ENCODE results near the gene BRWD1. TPM values are rescaled to one million over a fixed set of nuclear protein-coding genes. Genes with fewer than 3 reads are reported as not detected.

The BRWD1 gene
- total and polyA plus RNA-seq, 12 donors = 8.5 to 38.8 (median 34.1) TPM

DNA sequence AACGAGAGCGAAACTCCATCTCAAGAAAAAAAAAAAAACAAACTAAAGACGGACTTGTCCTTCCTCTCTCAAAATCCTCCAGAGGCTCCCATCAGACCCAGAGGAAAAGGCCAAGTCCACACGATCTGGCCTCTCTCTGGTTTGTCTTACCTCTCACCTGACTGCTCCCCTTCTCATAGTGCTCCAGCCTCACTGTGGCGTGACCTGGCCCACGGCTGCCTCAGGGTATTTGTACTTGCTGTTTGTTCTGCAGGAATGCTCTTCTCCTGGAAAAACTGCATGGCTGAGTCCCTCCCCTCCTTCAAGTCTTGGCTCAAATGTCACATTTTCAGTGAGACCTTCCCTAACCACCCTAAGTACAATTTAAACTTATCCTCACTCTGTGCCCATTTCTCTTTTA is 8.0 kb upstream of the BRWD1 start:
- intact Hi-C loops (cut with DNase I) = no loop called here
- DNase-seq (no peak), ATAC-seq (no peak)
- H3K27ac ChIP-seq = no peak overlapping the region
- TF ChIP-seq, protein P1, sequence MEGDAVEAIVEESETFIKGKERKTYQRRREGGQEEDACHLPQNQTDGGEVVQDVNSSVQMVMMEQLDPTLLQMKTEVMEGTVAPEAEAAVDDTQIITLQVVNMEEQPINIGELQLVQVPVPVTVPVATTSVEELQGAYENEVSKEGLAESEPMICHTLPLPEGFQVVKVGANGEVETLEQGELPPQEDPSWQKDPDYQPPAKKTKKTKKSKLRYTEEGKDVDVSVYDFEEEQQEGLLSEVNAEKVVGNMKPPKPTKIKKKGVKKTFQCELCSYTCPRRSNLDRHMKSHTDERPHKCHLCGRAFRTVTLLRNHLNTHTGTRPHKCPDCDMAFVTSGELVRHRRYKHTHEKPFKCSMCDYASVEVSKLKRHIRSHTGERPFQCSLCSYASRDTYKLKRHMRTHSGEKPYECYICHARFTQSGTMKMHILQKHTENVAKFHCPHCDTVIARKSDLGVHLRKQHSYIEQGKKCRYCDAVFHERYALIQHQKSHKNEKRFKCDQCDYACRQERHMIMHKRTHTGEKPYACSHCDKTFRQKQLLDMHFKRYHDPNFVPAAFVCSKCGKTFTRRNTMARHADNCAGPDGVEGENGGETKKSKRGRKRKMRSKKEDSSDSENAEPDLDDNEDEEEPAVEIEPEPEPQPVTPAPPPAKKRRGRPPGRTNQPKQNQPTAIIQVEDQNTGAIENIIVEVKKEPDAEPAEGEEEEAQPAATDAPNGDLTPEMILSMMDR (IDR thresholded peaks at IDR 0.05) = no peak
- H3K36me3 ChIP-seq = no peaks in the 10 kb centered on the region
- no peak overlapping the region for H3K4me3 ChIP-seq
- 80 to 86% methylated on average over 6 of the region's 6 CpGs for WGBS, 2 donors
- peaks cover 0 to 19% (median 7%) of the 10 kb centered on the region in 9 donors for H3K4me1 ChIP-seq
- H3K27me3 ChIP-seq = no peaks in the 10 kb centered on the region
- no peaks in the 10 kb centered on the region for H3K9me3 ChIP-seq

- intact Hi-C loops (cut with DNase I) = loop anchor here in 3 of 10 donors (10.0 kb wide), 2 partner anchors 65 to 125 kb away; partner anchors contain the start of gene LCA5L (in 2 of the 3)
- Histone ChIP-seq H3K9me3 (no peaks in the 10 kb centered on the region), H3K36me3 (no peaks in the 10 kb centered on the region), H3K27me3 (no peaks in the 10 kb centered on the region), H3K27ac (peak overlapping the region; percentile 17 to 85 (median 80)), H3K4me3 (no peak overlapping the region), H3K4me1 (peaks cover 0 to 25% (median 12%) of the 10 kb centered on the region in 9 donors)
- TF ChIP-seq, protein P1 (IDR thresholded peaks at IDR 0.05) = no peak
- ATAC-seq (peak; percentile 32 to 79 (median 66)), DNase-seq (peak in 1 of 2 donors; percentile 21)
- WGBS, 2 donors = 46 to 53% methylated on average over 3 of the region's 3 CpGs
Measured at GRCh38 chr21:39319814-39320332, 6.4 kb upstream of the BRWD1 start.

- DNase-seq = peak; percentile 24 to 56
Measured at GRCh38 chr21:39319251-39319756, 5.9 kb upstream of the BRWD1 start.

DNA sequence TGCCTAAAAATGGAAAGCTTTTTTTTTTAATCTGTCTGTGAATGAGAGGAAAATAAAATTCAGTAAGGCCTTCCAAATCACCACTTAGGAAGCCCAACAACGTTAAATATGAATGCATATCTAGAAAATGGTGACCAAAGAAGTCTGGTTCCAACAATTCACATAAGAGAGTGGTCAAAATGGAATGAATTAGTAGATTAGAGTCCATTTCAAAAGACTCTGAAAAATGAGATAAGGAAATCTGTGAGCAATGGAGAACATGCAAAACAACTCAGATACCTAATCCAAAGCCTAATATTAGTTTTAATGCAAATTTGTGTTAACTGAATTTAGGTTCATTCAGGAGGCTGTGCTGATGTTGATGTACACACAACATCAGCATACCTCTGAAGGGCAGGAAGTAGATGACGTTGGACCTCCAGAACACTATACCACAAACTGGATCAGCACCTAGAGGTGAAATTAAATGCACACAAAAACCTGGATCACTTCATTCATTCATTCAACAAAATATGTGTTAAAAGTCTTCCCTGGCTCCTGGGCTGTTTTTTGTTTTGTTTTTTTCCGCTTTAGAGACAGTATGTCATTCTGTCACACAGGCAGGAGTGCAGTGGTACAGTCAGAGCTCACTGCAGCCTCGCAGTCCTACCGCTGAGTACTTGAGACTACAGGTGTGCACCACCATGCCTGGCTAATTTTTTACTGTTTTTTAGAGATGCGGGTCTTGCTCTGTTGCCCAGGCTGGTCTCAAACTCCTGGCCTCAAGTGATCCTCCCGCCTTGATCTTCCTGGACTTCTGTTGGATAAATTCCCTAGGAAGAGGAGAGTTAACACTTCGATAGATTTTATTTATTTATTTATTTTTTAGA is 4.9 kb upstream of the BRWD1 start:
- Histone ChIP-seq H3K4me1 (peaks cover 0 to 31% (median 16%) of the 10 kb centered on the region in 9 donors), H3K27me3 (no peaks in the 10 kb centered on the region), H3K36me3 (no peaks in the 10 kb centered on the region), H3K9me3 (no peaks in the 10 kb centered on the region), H3K4me3 (no peak overlapping the region), H3K27ac (peak overlapping the region; percentile 17 to 85 (median 80))
- WGBS, 2 donors = 78 to 89% methylated on average over 8 of the region's 8 CpGs
- ATAC-seq (no peak), DNase-seq (no peak)
- TF ChIP-seq, protein P1 (IDR thresholded peaks at IDR 0.05) = no peak
- intact Hi-C loops (cut with DNase I) = loop anchor here in 3 of 10 donors (10.0 kb wide), 2 partner anchors 66 to 126 kb away; partner anchors contain the start of gene LCA5L (in 2 of the 3)

More at GRCh38 chr21:39319251-39319756, 5.9 kb upstream of the BRWD1 start:
- Histone ChIP-seq H3K27ac (peak overlapping the region; percentile 17 to 85 (median 80)), H3K4me1 (peaks cover 0 to 30% (median 16%) of the 10 kb centered on the region in 9 donors), H3K9me3 (no peaks in the 10 kb centered on the region), H3K27me3 (no peaks in the 10 kb centered on the region), H3K4me3 (no peak overlapping the region), H3K36me3 (no peaks in the 10 kb centered on the region)
- intact Hi-C loops (cut with DNase I) = loop anchor here in 3 of 10 donors (10.0 kb wide), 2 partner anchors 65 to 125 kb away; partner anchors contain the start of gene LCA5L (in 2 of the 3)
- ATAC-seq = peak; percentile 52 to 80 (median 74)
- WGBS, 2 donors = 35 to 38% methylated on average over 6 of the region's 6 CpGs
- TF ChIP-seq, protein P1 (IDR thresholded peaks at IDR 0.05) = no peak
